HuH-7 (cell line): ENCODE measurements around the gene LAMP1.
"Not testable (repeated sequence)": the region's sequence is repeated elsewhere in the genome, so short reads cannot be mapped to it uniquely, and the experiment has no call there.

Experiments used
- DNase-seq: peaks from one replicate; pipeline ENCODE4 v3.0.0; 2011; ENCODE audit warnings: low spot score

The LAMP1 gene

GRCh38 chr13:113356596-113356995 is 59.6 kb downstream of the LAMP1 start:
- DNase-seq, result no peak

- no peak for DNase-seq
Observed at GRCh38 chr13:113357529-113357928, 60.5 kb downstream of the LAMP1 start.

DNA sequence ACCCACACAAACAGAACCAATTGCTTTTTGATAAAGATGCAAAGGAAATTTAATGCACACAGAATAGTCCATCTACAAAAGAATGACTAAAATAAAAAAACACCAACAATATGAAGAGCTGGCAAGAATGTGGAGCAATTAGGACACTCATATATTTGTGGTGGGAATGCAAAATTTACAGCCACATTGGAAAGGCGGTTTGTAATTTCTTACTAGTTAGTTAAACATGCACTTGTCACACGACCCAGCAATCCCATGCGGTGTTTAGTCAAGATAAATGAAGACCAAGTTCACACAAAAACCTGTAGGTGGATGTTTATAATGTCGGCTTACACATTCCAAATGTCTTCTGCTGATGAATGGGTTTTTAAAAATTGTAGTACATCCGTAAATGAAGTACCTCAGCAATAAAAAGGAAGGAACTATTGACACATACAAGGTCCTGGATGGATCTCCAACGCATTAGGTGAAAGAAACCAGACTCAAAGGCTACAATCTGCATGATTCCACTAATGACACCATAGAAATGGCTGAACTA is 61.7 kb downstream of the LAMP1 start:
- no peak for DNase-seq

- DNase-seq, result no peak
Observed at GRCh38 chr13:113359571-113359970, 62.5 kb downstream of the LAMP1 start.

DNA sequence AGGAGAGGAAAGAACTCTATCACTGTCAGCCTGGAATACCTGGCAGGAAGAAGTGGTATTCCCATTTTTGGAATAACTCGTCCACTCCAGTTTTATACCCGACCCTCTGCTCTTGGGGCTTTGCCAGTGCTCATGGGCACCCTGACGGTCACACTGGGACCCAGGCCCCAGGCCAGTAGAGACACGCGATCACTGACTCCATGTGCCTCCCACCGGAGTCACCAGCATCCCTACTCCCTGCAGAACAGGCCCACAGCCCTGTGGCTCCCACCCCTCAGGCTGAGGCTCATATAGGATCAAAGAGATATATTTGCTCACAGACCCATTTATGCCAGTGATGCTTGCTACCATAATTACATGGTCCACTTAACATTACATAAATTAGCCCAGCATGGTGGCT is 63.4 kb downstream of the LAMP1 start:
- no peak for DNase-seq

GRCh38 chr13:113361406-113361805 is 64.4 kb downstream of the LAMP1 start:
- no peak for DNase-seq

DNA sequence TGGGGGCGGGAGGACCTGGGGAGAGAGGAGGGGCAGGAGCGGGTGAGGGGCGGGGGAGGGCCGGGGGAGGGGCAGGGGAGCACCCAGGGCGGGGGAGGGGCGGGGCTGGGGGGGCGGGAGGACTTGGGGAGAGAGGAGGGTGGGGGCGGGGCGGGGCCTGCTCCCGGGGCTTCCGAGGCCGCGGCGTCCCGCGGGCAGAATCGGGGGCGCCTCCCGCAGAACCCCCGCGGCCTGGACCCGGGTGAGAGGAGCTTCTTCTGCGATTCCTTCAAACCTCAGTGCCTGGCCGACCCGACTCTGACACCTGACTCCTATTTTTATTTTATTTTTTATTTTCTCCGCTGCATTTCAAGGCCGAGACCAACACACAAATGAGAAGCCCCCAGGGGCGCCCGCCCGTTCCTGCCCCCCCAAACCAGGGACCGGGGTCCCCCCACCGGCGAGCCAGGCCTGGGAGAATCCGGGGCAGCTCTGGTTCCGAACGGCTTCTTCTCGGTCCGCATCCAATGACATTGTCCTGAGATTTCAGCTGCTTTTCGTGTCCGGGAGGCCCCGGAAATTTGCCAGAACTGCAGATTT is 67.4 kb downstream of the LAMP1 start:
- peak; percentile 68 for DNase-seq

DNA sequence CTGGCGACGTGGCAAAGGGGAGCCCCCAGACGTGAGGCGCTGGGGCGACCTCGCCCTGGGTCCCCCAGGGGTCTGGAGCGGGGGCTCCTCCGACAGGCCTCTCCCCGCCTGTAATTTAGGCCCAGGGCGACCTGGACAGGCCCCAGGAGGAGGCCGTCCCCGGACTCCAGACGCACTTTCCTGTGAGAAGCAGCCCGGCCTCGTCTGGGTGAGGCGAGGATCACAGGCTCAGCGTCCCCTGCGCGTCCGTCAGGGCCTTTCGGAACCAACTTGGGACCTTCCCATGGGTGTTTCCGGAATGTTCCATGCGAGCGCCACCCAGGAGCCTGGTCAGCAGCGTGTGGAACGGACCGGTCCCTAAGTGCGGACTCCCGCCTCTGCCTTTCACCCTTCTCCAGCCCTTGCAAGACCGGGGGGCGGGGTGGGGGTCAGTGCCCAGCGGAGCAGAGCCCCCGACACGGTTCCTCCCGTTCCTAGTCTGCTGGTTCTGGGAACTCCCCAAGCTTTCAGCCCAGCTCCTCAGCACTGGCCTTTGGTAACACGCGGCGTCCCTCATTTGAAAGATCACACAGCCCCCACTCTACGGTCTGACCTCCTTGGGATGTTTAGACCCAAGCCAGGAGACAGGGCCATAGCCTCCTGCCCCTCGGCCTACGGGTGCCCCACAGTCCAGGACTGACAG is 68.0 kb downstream of the LAMP1 start:
- no peak for DNase-seq

- DNase-seq, result no peak
Observed at GRCh38 chr13:113365583-113365970, 68.5 kb downstream of the LAMP1 start.

- DNase-seq, result no peak
Observed at GRCh38 chr13:113365971-113366588, 69.0 kb downstream of the LAMP1 start.

GRCh38 chr13:113367020-113367560 is 70.1 kb downstream of the LAMP1 start:
- DNase-seq, result no peak

DNA sequence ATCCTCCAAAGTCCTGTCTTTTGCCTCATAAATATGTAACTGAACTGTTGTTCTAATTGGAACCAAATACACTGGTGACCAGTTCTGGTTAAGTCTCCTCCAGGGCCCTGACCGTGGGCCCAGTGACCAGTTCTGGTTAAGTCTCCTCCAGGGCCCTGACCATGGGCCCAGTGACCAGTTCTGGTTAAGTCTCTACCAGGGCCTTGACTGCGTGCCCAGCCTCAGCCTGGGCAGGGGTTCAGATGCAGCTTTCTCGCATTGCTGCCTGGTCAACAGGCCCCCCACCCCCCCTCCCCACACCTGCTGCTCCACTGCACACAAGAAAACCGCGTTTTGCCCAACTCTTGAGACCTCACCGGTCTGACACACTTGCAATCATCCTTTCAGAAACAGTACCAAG is 70.7 kb downstream of the LAMP1 start:
- no peak for DNase-seq

DNA sequence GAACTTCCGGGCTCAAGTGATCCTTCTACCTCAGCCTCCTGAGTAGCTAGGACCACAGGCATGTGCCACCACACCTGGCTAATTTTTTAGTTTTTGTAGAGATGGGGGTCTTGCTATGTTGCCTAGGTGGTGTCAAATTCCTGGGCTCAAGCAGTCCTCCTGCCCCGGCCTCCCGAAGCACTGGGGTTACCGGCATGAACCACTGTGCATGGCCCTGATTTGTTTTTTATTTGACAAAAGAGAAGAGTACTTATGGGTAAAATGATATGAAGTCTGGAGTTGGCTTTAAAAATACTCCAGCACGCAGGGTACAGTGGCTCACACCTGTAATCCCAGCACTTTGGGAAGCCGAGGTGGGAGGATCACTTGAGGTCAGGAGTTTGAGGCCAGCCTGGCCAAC is 71.3 kb downstream of the LAMP1 start:
- DNase-seq, result not testable (repeated sequence)

- no peak for DNase-seq
Observed at GRCh38 chr13:113369189-113369588, 72.2 kb downstream of the LAMP1 start.

DNA sequence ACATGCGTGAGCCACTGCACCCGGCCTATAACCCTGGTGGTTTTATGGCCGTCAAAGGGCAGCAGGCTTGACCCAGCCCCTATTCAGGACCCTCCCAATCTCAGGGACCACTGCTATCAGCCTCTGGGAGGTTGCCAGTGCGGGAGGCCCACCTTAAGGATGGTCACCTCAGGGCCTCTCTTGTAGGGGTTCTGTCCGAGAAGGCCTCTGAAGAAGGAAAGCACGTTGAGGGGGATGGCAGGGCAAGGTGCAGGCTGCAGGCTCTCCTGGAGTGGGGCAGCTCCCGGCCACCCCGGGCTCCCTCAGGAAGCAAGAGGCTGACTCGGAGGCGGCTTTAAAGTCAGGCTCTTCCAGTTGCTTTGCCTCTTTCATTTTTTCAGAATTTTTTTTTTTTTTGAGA is 72.8 kb downstream of the LAMP1 start:
- DNase-seq, result no peak

DNA sequence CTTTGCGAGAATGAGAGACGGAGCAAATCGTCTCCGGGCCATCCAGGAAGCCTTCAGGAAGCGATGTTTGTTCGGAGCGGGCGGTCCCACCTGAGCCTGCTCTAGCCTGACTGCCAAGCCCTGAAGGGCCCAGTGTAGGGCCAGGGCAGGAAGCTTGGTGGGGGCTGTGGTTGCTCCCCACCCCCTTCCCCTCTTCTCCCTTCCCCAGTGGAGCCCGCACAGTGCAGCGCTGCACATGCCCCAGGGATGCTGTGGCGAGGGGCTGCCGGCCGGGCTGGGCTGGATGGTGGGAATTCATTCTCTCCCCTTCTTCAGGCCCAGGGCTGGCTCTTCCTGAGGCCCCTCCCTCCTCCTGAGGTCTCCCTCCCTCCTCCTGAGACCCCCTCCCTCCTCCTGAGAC is 74.0 kb downstream of the LAMP1 start:
- no peak for DNase-seq

DNA sequence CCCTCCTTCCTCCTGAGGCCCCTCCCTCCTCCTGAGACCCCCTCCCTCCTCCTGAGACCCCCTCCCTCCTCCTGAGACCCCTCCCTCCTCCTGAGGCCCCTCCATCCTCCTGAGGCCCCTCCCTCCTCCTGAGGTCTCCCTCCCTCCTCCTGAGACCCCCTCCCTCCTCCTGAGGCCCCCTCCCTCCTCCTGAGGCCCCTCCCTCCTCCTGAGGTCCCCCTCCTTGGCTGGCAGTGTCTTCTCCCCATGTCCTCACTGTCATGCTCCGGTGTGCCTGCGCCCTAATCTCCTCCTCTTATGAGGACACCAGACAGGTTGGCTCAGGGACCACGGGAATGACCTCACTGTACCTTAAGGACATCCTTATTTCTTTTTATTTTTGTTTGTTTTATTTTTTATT is 74.7 kb downstream of the LAMP1 start:
- not testable (repeated sequence) for DNase-seq
